Measurements from ENCODE around the gene SCYGR4. TPM values are rescaled to one million over a fixed set of nuclear protein-coding genes. Genes with fewer than 3 reads are reported as not detected.

The SCYGR4 gene
- total and polyA plus RNA-seq, 7 experiments from 2014 or later, result not detected

DNA sequence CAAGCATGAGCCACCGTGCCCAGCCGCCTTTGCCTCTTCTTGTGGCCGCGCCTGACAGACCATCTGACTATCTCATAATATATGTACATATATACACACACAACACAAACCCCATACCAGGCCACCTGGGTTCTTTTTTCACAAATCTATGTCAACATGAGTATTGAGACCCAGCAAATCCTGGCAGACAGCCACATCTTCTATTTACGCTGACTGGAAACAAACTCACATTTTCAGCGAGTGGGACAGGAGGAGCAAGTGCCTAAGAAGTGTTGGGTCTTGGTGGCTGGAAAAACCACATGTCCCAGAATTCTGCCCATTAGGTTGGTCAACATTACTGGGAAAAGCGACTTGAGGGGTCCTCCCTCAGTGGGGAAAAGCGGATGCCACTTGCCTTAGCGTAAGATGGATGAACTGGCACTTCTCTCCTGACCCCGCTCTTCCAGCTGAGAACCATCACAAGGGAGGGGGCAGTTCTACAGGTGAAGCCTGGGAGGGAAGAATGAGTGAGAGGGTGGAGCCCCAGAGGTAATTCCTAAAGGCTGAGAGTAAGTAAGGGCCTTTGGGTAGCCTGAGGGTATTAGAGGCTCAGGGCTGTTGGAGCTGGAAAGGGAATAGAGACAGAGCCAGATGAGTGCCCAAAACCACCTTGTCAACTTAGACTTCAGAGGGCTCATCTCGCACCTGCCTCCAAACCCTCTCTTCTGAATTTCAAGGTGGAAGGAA, 4.6 kb upstream of the SCYGR4 start:
- ChIA-PET POLR2A (no interaction called here), CTCF (no interaction called here)
- Histone ChIP-seq H3K36me3 (ENCODE audit: control insufficient read depth in 2 of 3, insufficient read depth in 3 of 3, low read length in 3 of 3) (no peaks in the 10 kb centered on the region), H3K4me3 (ENCODE audit: low read length) (no peak overlapping the region), H3K4me1 (ENCODE audit: control insufficient read depth in 2 of 2, insufficient read depth in 2 of 2, low read length in 2 of 2) (peaks cover 0 to 4% of the 10 kb centered on the region in 2 donors), H3K27ac (ENCODE audit: low read depth, low read length) (no peak overlapping the region), H3K27me3 (ENCODE audit: control insufficient read depth in 2 of 2, insufficient read depth in 2 of 2, low read length in 2 of 2) (no peaks in the 10 kb centered on the region), H3K9me3 (ENCODE audit: control insufficient read depth in 2 of 3, low read length in 3 of 3) (no peaks in the 10 kb centered on the region)
- Mint-ChIP-seq H3K27ac (no peak overlapping the region), H3K27me3 (peaks cover 20 to 37% (median 31%) of the 10 kb centered on the region in 5 donors), H3K4me3 (no peak overlapping the region), H3K4me1 (peaks cover 0 to 17% (median 9%) of the 10 kb centered on the region in 7 donors), H3K36me3 (no peaks in the 10 kb centered on the region), H3K9me3 (no peaks in the 10 kb centered on the region)
- ATAC-seq (no peak), DNase-seq (no peak)
- intact Hi-C loops (cut with micrococcal nuclease), result no loop called here

- Mint-ChIP-seq H3K4me3 (no peak overlapping the region), H3K9me3 (no peaks in the 10 kb centered on the region), H3K36me3 (no peaks in the 10 kb centered on the region), H3K27ac (no peak overlapping the region), H3K4me1 (peaks cover 0 to 13% (median 6%) of the 10 kb centered on the region in 7 donors), H3K27me3 (peaks cover 20 to 39% (median 31%) of the 10 kb centered on the region in 5 donors)
- Histone ChIP-seq H3K4me1 (ENCODE audit: control insufficient read depth in 2 of 2, insufficient read depth in 2 of 2, low read length in 2 of 2) (peaks cover 0 to 2% of the 10 kb centered on the region in 2 donors), H3K36me3 (ENCODE audit: control insufficient read depth in 2 of 3, insufficient read depth in 3 of 3, low read length in 3 of 3) (no peaks in the 10 kb centered on the region), H3K27ac (ENCODE audit: low read depth, low read length) (no peak overlapping the region), H3K9me3 (ENCODE audit: control insufficient read depth in 2 of 3, low read length in 3 of 3) (no peaks in the 10 kb centered on the region), H3K27me3 (ENCODE audit: control insufficient read depth in 2 of 2, insufficient read depth in 2 of 2, low read length in 2 of 2) (no peaks in the 10 kb centered on the region), H3K4me3 (ENCODE audit: low read length) (no peak overlapping the region)
- DNase-seq, result no peak
- intact Hi-C loops (cut with micrococcal nuclease), result no loop called here
- ATAC-seq, result no peak
- POLR2A ChIA-PET, result no interaction called here
- CTCF ChIA-PET, result no interaction called here
These were observed 4.0 kb upstream of the SCYGR4 start for GRCh38 chr2:227613272-227613660.

GRCh38 chr2:227614246-227614645, 3.1 kb upstream of the SCYGR4 start:
- H3K4me3 Mint-ChIP-seq, result no peak overlapping the region
- no peak overlapping the region for H3K27ac Mint-ChIP-seq
- Histone ChIP-seq H3K4me3 (ENCODE audit: low read length) (no peak overlapping the region), H3K27ac (ENCODE audit: low read depth, low read length) (no peak overlapping the region), H3K9me3 (ENCODE audit: control insufficient read depth in 2 of 3, low read length in 3 of 3) (no peaks in the 10 kb centered on the region), H3K4me1 (ENCODE audit: control insufficient read depth in 2 of 2, insufficient read depth in 2 of 2, low read length in 2 of 2) (no peaks in the 10 kb centered on the region), H3K27me3 (ENCODE audit: control insufficient read depth in 2 of 2, insufficient read depth in 2 of 2, low read length in 2 of 2) (no peaks in the 10 kb centered on the region), H3K36me3 (ENCODE audit: control insufficient read depth in 2 of 3, insufficient read depth in 3 of 3, low read length in 3 of 3) (no peaks in the 10 kb centered on the region)
- H3K27me3 Mint-ChIP-seq, result peaks cover 16 to 43% (median 27%) of the 10 kb centered on the region in 5 donors
- peaks cover 0 to 2% (median 0%) of the 10 kb centered on the region in 11 donors for H3K9me3 Mint-ChIP-seq
- intact Hi-C loops (cut with micrococcal nuclease), result no loop called here
- H3K36me3 Mint-ChIP-seq, result no peaks in the 10 kb centered on the region
- H3K4me1 Mint-ChIP-seq, result peaks cover 0 to 6% (median 0%) of the 10 kb centered on the region in 7 donors
- ATAC-seq, result no peak
- no peak for DNase-seq
- CTCF ChIA-PET, result no interaction called here
- POLR2A ChIA-PET, result no interaction called here

- H3K27ac ChIP-seq (ENCODE audit: low read depth, low read length), result no peak within 1 kb of the TSS
- peaks cover 13 to 43% (median 23%) of the 10 kb centered on the region in 5 donors for H3K27me3 Mint-ChIP-seq
- H3K9me3 ChIP-seq (ENCODE audit: control insufficient read depth in 2 of 3, low read length in 3 of 3), result no peaks in the 10 kb centered on the region
- no peaks in the 10 kb centered on the region for H3K4me1 ChIP-seq (ENCODE audit: control insufficient read depth in 2 of 2, insufficient read depth in 2 of 2, low read length in 2 of 2)
- no peak within 1 kb of the TSS for H3K27ac Mint-ChIP-seq
- ChIA-PET POLR2A (no interaction called here), CTCF (no interaction called here)
- H3K4me3 Mint-ChIP-seq, result no peak within 1 kb of the TSS
- peaks cover 0 to 2% (median 0%) of the 10 kb centered on the region in 11 donors for H3K9me3 Mint-ChIP-seq
- no peaks in the 10 kb centered on the region for H3K36me3 Mint-ChIP-seq
- intact Hi-C loops (cut with micrococcal nuclease), result no loop called here
- DNase-seq (no peak), ATAC-seq (no peak)
- no peaks in the 10 kb centered on the region for H3K27me3 ChIP-seq (ENCODE audit: control insufficient read depth in 2 of 2, insufficient read depth in 2 of 2, low read length in 2 of 2)
- H3K36me3 ChIP-seq (ENCODE audit: control insufficient read depth in 2 of 3, insufficient read depth in 3 of 3, low read length in 3 of 3), result no peaks in the 10 kb centered on the region
- H3K4me3 ChIP-seq (ENCODE audit: low read length), result no peak within 1 kb of the TSS
- H3K4me1 Mint-ChIP-seq, result peaks cover 0 to 5% (median 0%) of the 10 kb centered on the region in 7 donors
These were observed 2.6 kb upstream of the SCYGR4 start, which contains the start of gene SCYGR3 for GRCh38 chr2:227614740-227615139. Gene SCYGR3, minus strand, starts transcription at chr2:227614840. Its CDS starts 0 bp downstream, at chr2:227614840.

- H3K36me3 Mint-ChIP-seq, result no peaks in the 10 kb centered on the region
- intact Hi-C loops (cut with micrococcal nuclease), result no loop called here
These were observed 2.1 kb upstream of the SCYGR4 start for GRCh38 chr2:227615181-227615580.

GRCh38 chr2:227615906-227616305, 1.4 kb upstream of the SCYGR4 start:
- H3K27me3 Mint-ChIP-seq, result peaks cover 6 to 36% (median 14%) of the 10 kb centered on the region in 5 donors
- no peak overlapping the region for H3K4me3 Mint-ChIP-seq
- CTCF ChIA-PET, result no interaction called here
- H3K36me3 ChIP-seq (ENCODE audit: control insufficient read depth in 2 of 3, insufficient read depth in 3 of 3, low read length in 3 of 3), result no peaks in the 10 kb centered on the region
- peaks cover 0 to 2% (median 0%) of the 10 kb centered on the region in 11 donors for H3K9me3 Mint-ChIP-seq
- no peaks in the 10 kb centered on the region for H3K9me3 ChIP-seq (ENCODE audit: control insufficient read depth in 2 of 3, low read length in 3 of 3)
- ATAC-seq, result no peak
- POLR2A ChIA-PET, result no interaction called here
- H3K4me3 ChIP-seq (ENCODE audit: low read length), result no peak overlapping the region
- no peak overlapping the region for H3K27ac Mint-ChIP-seq
- no peak for DNase-seq
- H3K36me3 Mint-ChIP-seq, result no peaks in the 10 kb centered on the region
- no peak overlapping the region for H3K27ac ChIP-seq (ENCODE audit: low read depth, low read length)
- H3K4me1 ChIP-seq (ENCODE audit: control insufficient read depth in 2 of 2, insufficient read depth in 2 of 2, low read length in 2 of 2), result no peaks in the 10 kb centered on the region
- H3K4me1 Mint-ChIP-seq, result no peaks in the 10 kb centered on the region
- no peaks in the 10 kb centered on the region for H3K27me3 ChIP-seq (ENCODE audit: control insufficient read depth in 2 of 2, insufficient read depth in 2 of 2, low read length in 2 of 2)
- intact Hi-C loops (cut with micrococcal nuclease), result no loop called here

More at GRCh38 chr2:227615181-227615580, 2.1 kb upstream of the SCYGR4 start:
- POLR2A ChIA-PET, result no interaction called here
- H3K4me3 Mint-ChIP-seq, result no peak overlapping the region
- Histone ChIP-seq H3K36me3 (ENCODE audit: control insufficient read depth in 2 of 3, insufficient read depth in 3 of 3, low read length in 3 of 3) (no peaks in the 10 kb centered on the region), H3K4me3 (ENCODE audit: low read length) (no peak overlapping the region), H3K9me3 (ENCODE audit: control insufficient read depth in 2 of 3, low read length in 3 of 3) (no peaks in the 10 kb centered on the region), H3K27ac (ENCODE audit: low read depth, low read length) (no peak overlapping the region), H3K27me3 (ENCODE audit: control insufficient read depth in 2 of 2, insufficient read depth in 2 of 2, low read length in 2 of 2) (no peaks in the 10 kb centered on the region), H3K4me1 (ENCODE audit: control insufficient read depth in 2 of 2, insufficient read depth in 2 of 2, low read length in 2 of 2) (no peaks in the 10 kb centered on the region)
- no peak for ATAC-seq
- peaks cover 0 to 2% (median 0%) of the 10 kb centered on the region in 11 donors for H3K9me3 Mint-ChIP-seq
- H3K4me1 Mint-ChIP-seq, result peaks cover 0 to 2% (median 0%) of the 10 kb centered on the region in 7 donors
- CTCF ChIA-PET, result no interaction called here
- H3K27me3 Mint-ChIP-seq, result peaks cover 10 to 42% (median 20%) of the 10 kb centered on the region in 5 donors
- no peak for DNase-seq
- H3K27ac Mint-ChIP-seq, result no peak overlapping the region

DNA sequence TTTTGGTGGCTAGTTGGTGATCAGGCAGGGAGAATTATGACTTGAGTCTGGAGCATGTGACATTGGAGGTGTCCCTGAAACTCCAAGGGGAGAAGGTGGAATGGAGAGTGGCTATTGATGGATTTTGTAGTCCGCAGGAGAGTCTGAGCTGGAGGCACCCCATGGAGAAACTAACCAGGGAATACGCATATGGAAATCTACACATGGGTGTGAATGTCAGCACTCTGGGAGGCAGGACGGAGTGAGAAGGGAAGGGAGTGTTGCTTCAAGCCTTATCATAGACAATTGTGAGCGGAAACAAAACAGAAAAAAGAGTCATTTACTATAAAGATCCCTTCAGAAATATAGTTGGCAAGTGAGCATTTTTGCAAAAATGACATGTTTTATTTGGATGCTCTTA, 667 bp upstream of the SCYGR4 start:
- H3K4me3 ChIP-seq (ENCODE audit: low read length), result no peak overlapping the region
- no peak overlapping the region for H3K27ac ChIP-seq (ENCODE audit: low read depth, low read length)
- no peaks in the 10 kb centered on the region for H3K9me3 ChIP-seq (ENCODE audit: control insufficient read depth in 2 of 3, low read length in 3 of 3)
- ChIA-PET POLR2A (no interaction called here), CTCF (no interaction called here)
- intact Hi-C loops (cut with micrococcal nuclease), result no loop called here
- no peak for DNase-seq
- Mint-ChIP-seq H3K27ac (no peak overlapping the region), H3K27me3 (peaks cover 6 to 36% (median 14%) of the 10 kb centered on the region in 5 donors), H3K9me3 (peaks cover 0 to 2% (median 0%) of the 10 kb centered on the region in 11 donors), H3K4me3 (no peak overlapping the region), H3K36me3 (no peaks in the 10 kb centered on the region), H3K4me1 (no peaks in the 10 kb centered on the region)
- ATAC-seq, result no peak
- H3K36me3 ChIP-seq (ENCODE audit: control insufficient read depth in 2 of 3, insufficient read depth in 3 of 3, low read length in 3 of 3), result no peaks in the 10 kb centered on the region
- H3K4me1 ChIP-seq (ENCODE audit: control insufficient read depth in 2 of 2, insufficient read depth in 2 of 2, low read length in 2 of 2), result no peaks in the 10 kb centered on the region
- no peaks in the 10 kb centered on the region for H3K27me3 ChIP-seq (ENCODE audit: control insufficient read depth in 2 of 2, insufficient read depth in 2 of 2, low read length in 2 of 2)

All from naive thymus-derived CD4-positive, alpha-beta T cell (primary cell).